Measurements from ENCODE around the gene OAF. TPM values are rescaled to one million over a fixed set of nuclear protein-coding genes. Genes with fewer than 3 reads are reported as not detected.
A peak's percentile ranks its signal among the peaks of the same experiment; 100 is the strongest.

Gene OAF
- total and polyA plus RNA-seq, 2 experiments from 2014 or later, result 1.1 to 3.0 TPM

GRCh38 chr11:120229451-120230424 is 18.9 kb downstream of the OAF start:
- Histone ChIP-seq H2AFZ (no peak overlapping the region), H3K4me1 (ENCODE audit: insufficient read depth) (0 out of 2 replicates have a peak, but pooled peaks cover under 1% of the 10 kb centered on the region), H3K27ac (ENCODE audit: low read depth) (no peak overlapping the region), H3K4me2 (no peak overlapping the region), H4K20me1 (replicated peaks; ENCODE audit: insufficient read depth) (no peaks in the 10 kb centered on the region), H3K36me3 (ENCODE audit: insufficient read depth) (no peaks in the 10 kb centered on the region), H3K79me2 (replicated peaks; ENCODE audit: insufficient read depth) (no peaks in the 10 kb centered on the region), H3K4me3 (no peak overlapping the region), H3K27me3 (ENCODE audit: insufficient read depth) (no peaks in the 10 kb centered on the region), H3K9me2 (ENCODE audit: insufficient read depth) (no peaks in the 10 kb centered on the region), H3F3A (replicated peaks; ENCODE audit: low read depth) (no peaks in the 10 kb centered on the region)
- peaks cover 20% of the 10 kb centered on the region for H3K4me1 Mint-ChIP-seq
- ATAC-seq (peak; percentile 64), DNase-seq (ENCODE audit: low spot score) (peak; percentile 76)
- H3K9me3 Mint-ChIP-seq, result no peaks in the 10 kb centered on the region
- H3K4me3 Mint-ChIP-seq, result no peak overlapping the region
- no peaks in the 10 kb centered on the region for H3K36me3 Mint-ChIP-seq (ENCODE audit: low read depth)
- peaks cover 6% of the 10 kb centered on the region for H3K27me3 Mint-ChIP-seq (ENCODE audit: insufficient read depth, low read depth, poor library complexity)
- TF ChIP-seq CTCF (conservative IDR thresholded peaks at IDR 0.05; ENCODE audit: low read depth in 2 of 2) (peak; percentile 84 to 85), NANOG (IDR thresholded peaks at IDR 0.05; ENCODE audit: borderline replicate concordance) (no peak)
- no peak overlapping the region for H3K27ac Mint-ChIP-seq

DNA sequence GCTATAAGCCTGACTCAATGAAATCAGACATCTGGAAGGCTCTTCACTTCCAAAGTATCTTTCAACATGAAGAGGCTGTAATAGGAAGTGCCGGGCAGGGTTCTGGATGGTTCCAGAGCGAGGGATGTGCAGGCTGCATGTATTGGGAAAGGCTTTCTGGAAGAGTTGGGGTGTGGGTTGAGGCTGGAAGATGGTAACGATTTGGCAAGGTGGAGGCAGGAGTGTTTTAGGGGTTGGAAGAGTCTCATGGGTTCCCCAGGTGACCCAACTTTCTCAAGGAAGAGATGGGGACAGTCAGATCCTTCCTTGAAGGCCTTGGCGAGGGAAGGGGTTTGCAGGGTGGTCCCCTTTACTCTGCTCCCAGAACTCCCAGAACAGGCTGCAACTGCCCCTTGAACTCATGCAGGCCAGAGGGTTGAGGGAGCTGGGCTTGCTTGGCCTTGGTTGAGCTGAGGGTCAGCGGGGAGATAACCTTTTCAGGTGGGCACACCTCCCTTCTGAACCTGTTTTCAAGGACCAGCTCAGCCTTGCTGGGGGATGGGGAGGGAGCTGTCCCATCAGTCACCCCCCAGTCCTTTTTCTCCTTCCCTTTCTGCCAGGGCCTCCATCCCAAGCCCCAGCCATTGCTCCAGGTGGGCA is 19.7 kb downstream of the OAF start:
- H3K27ac Mint-ChIP-seq, result no peak overlapping the region
- H3K4me3 Mint-ChIP-seq, result no peak overlapping the region
- H3K27me3 Mint-ChIP-seq (ENCODE audit: insufficient read depth, low read depth, poor library complexity), result peaks cover 6% of the 10 kb centered on the region
- no peaks in the 10 kb centered on the region for H3K36me3 Mint-ChIP-seq (ENCODE audit: low read depth)
- no peaks in the 10 kb centered on the region for H3K9me2 ChIP-seq (ENCODE audit: insufficient read depth)
- no peaks in the 10 kb centered on the region for H3F3A ChIP-seq (replicated peaks; ENCODE audit: low read depth)
- H3K4me2 ChIP-seq, result no peak overlapping the region
- H4K20me1 ChIP-seq (replicated peaks; ENCODE audit: insufficient read depth), result no peaks in the 10 kb centered on the region
- H2AFZ ChIP-seq, result no peak overlapping the region
- H3K4me1 ChIP-seq (ENCODE audit: insufficient read depth), result no peaks in the 10 kb centered on the region
- H3K9me3 Mint-ChIP-seq, result no peaks in the 10 kb centered on the region
- no peak overlapping the region for H3K27ac ChIP-seq (ENCODE audit: low read depth)
- no peaks in the 10 kb centered on the region for H3K27me3 ChIP-seq (ENCODE audit: insufficient read depth)
- peaks cover 17% of the 10 kb centered on the region for H3K4me1 Mint-ChIP-seq
- H3K36me3 ChIP-seq (ENCODE audit: insufficient read depth), result no peaks in the 10 kb centered on the region
- ATAC-seq, result no peak
- no peak for DNase-seq (ENCODE audit: low spot score)
- H3K4me3 ChIP-seq, result no peak overlapping the region
- H3K79me2 ChIP-seq (replicated peaks; ENCODE audit: insufficient read depth), result no peaks in the 10 kb centered on the region
- no peak for TF ChIP-seq EZH2phosphoT487 (IDR thresholded peaks at IDR 0.05; ENCODE audit: unreplicated experiment)
- TF ChIP-seq EZH2 (IDR thresholded peaks at IDR 0.05; ENCODE audit: low read depth, unreplicated experiment), result no peak
- TF ChIP-seq ZNF114 (CRISPR knock-in tag; IDR thresholded peaks at IDR 0.05), result no peak
- TF ChIP-seq CREB1 (CRISPR knock-in tag; IDR thresholded peaks at IDR 0.05; ENCODE audit: low read depth), result no peak
- TF ChIP-seq POLR2AphosphoS5 (IDR thresholded peaks at IDR 0.05; ENCODE audit: low read depth), result no peak
- TF ChIP-seq CTCF (conservative IDR thresholded peaks at IDR 0.05; ENCODE audit: low read depth in 2 of 2), result no peak
- no peak for TF ChIP-seq ZNF462 (CRISPR knock-in tag; IDR thresholded peaks at IDR 0.05)

All from GM23338 (cell line).